Aorta (tissue), 5 donors: ENCODE data around the gene FAM180B. TPM values are rescaled to one million over a fixed set of nuclear protein-coding genes. Genes with fewer than 3 reads are reported as not detected.
A peak's percentile ranks its signal among the peaks of the same experiment; 100 is the strongest.

Experiments used
- ATAC-seq: fragments of 200-7000 bp; cut with Tn5 transposase; one replicate; pipeline ENCODE4 v1.9.1; 2022; ENCODE audit warnings: moderate library complexity; ENCODE audit not compliant: low FRiP score
- DNase-seq, 2 donors: peaks; one replicate each; pipeline ENCODE4 v3.0.0-alpha.2; 2020
- H3K27ac ChIP-seq, 2 donors: one replicate each; pipeline ENCODE4 v1.5.1; 2013; ENCODE audit warnings: low read length in 2 of 2, mild to moderate bottlenecking in 2 of 2, moderate library complexity in 2 of 2, control low read depth in 1 of 2, inconsistent platforms in 1 of 2, low read depth in 1 of 2
- H3K27me3 ChIP-seq, 2 donors: one replicate each; pipeline ENCODE4 v1.6.1; 2013; ENCODE audit warnings: control low read depth in 1 of 2, low read length in 1 of 2, mild to moderate bottlenecking in 1 of 2, moderate library complexity in 1 of 2; ENCODE audit not compliant: insufficient read depth in 2 of 2, control insufficient read depth in 1 of 2
- H3K36me3 ChIP-seq, 2 donors: one replicate each; pipeline ENCODE4 v1.6.1; 2013; ENCODE audit warnings: control low read depth in 1 of 2, low read length in 1 of 2, mild to moderate bottlenecking in 1 of 2; ENCODE audit not compliant: insufficient read depth in 2 of 2, control insufficient read depth in 1 of 2
- H3K4me1 ChIP-seq, 2 donors: one replicate each; pipeline ENCODE4 v1.6.1; 2013; ENCODE audit warnings: low read length in 2 of 2, control low read depth in 1 of 2, mild to moderate bottlenecking in 1 of 2, moderate library complexity in 1 of 2; ENCODE audit not compliant: insufficient read depth in 2 of 2, control insufficient read depth in 1 of 2
- H3K4me3 ChIP-seq, 2 donors: one replicate each; pipeline ENCODE4 v1.5.1; 2013; ENCODE audit warnings: low read length in 2 of 2, control low read depth in 1 of 2, mild to moderate bottlenecking in 1 of 2
- H3K9me3 ChIP-seq: one replicate; pipeline ENCODE4 v1.6.1; 2013; ENCODE audit warnings: mild to moderate bottlenecking, low read length; ENCODE audit not compliant: control insufficient read depth
- WGBS, 2 donors: extraction: QIAGEN DNeasy Blood & Tissue Kit; methylation state at CpG; one replicate each; pipeline ENCODE4 v1.1.7; 2013; 5-methylcytosine and 5-hydroxymethylcytosine counted together
- intact Hi-C, 2 donors: fragments of 100-400 bp; cut with DNase I; formaldehyde crosslinking; loops; one replicate each; pipeline versions ENCODE4 v1.14.2 to v1.15.0; 2022
- polyA plus RNA-seq, 2 donors: library from polyadenylated mRNA; stranded (reverse); fragments of 200-250 nt; gene quantifications; one replicate each; pipeline ENCODE4 v1.2.3, GENCODE V29; 2013
- total RNA-seq, 2 donors: library from RNA; stranded (reverse); fragmentation: NEBNext Ultra II Directional; extraction: Animal tissue kit (Norgen Biotek cat#: 25700); gene quantifications; one replicate each; pipeline ENCODE4 v1.2.1, GENCODE V29; 2021
- donor health status: healthy with polysubstance abuse.
- donor health status: Bipolar disorder and iron deficiency.
- donor health status: DM: no; HTN: no; CAD: no.
- donor health status: DM: no; HTN: no; CAD: no.
- donor health status: DM: yes; HTN: yes; CAD: no.

FAM180B gene
- total and polyA plus RNA-seq, 4 donors = 0.38 to 4.8 (median 1.7) TPM; not detected in 1

DNA sequence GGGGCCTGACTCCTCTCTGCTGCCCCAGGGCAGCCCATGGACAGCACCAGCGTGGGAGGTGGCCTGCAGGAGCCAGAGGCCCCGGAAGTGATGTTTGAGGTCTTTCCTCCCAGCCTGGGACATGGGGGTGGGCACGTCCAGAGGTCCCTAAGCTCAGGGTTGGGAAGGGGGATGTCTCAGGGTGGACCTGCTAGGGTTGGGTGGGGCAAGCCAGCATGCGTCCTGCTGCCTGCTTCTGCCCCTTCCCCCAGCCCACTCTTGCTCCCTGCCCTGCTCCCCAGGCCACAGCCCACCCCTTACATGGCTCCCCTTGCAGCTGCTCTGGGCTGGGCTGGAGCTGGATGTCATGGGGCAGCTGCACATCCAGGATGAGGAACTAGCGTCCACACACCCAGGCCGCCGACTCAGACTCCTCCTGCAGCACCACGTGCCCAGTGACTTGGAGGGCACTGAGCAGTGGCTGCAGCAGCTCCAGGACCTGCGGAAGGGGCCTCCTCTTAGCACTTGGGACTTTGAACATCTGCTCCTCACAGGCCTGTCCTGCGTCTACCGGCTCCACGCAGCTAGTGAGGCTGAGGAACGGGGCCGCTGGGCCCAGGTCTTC, 1.3 kb downstream of the FAM180B start:
- DNase-seq (peak; percentile 80 to 90), ATAC-seq (peak; percentile 61)
- intact Hi-C loops = no loop called here
- H3K4me3 ChIP-seq = no peak overlapping the region
- 80 to 89% methylated on average over 14 of the region's 14 CpGs for WGBS, 2 donors
- no peaks in the 10 kb centered on the region for H3K9me3 ChIP-seq
- no peaks in the 10 kb centered on the region for H3K27me3 ChIP-seq
- no peaks in the 10 kb centered on the region for H3K4me1 ChIP-seq
- peaks cover 5 to 6% of the 10 kb centered on the region in 2 donors for H3K36me3 ChIP-seq
- H3K27ac ChIP-seq = no peak overlapping the region

GRCh38 chr11:47589118-47589517, 2.6 kb downstream of the FAM180B start:
- H3K27ac ChIP-seq = no peak overlapping the region
- no peaks in the 10 kb centered on the region for H3K4me1 ChIP-seq
- H3K27me3 ChIP-seq = no peaks in the 10 kb centered on the region
- H3K9me3 ChIP-seq = no peaks in the 10 kb centered on the region
- H3K36me3 ChIP-seq = peaks cover 0 to 2% of the 10 kb centered on the region in 2 donors
- intact Hi-C loops = no loop called here
- peak in 1 of 2 donors; percentile 0 for DNase-seq
- no peak overlapping the region for H3K4me3 ChIP-seq
- 80 to 85% methylated on average over 11 of the region's 11 CpGs for WGBS, 2 donors
- ATAC-seq = no peak

- intact Hi-C loops = no loop called here
- peak overlapping the region in 1 of 2 donors; percentile 3 for H3K4me3 ChIP-seq
- DNase-seq = peak in 1 of 2 donors; percentile 33
- no peaks in the 10 kb centered on the region for H3K9me3 ChIP-seq
- H3K4me1 ChIP-seq = no peaks in the 10 kb centered on the region
- no peaks in the 10 kb centered on the region for H3K36me3 ChIP-seq
- WGBS, 2 donors = 26 to 29% methylated on average over 50 to 51 of the region's 51 CpGs
- H3K27ac ChIP-seq = no peak overlapping the region
- ATAC-seq = peak; percentile 42
- H3K27me3 ChIP-seq = no peaks in the 10 kb centered on the region
These were observed 3.1 kb downstream of the FAM180B start for GRCh38 chr11:47589584-47589976.

DNA sequence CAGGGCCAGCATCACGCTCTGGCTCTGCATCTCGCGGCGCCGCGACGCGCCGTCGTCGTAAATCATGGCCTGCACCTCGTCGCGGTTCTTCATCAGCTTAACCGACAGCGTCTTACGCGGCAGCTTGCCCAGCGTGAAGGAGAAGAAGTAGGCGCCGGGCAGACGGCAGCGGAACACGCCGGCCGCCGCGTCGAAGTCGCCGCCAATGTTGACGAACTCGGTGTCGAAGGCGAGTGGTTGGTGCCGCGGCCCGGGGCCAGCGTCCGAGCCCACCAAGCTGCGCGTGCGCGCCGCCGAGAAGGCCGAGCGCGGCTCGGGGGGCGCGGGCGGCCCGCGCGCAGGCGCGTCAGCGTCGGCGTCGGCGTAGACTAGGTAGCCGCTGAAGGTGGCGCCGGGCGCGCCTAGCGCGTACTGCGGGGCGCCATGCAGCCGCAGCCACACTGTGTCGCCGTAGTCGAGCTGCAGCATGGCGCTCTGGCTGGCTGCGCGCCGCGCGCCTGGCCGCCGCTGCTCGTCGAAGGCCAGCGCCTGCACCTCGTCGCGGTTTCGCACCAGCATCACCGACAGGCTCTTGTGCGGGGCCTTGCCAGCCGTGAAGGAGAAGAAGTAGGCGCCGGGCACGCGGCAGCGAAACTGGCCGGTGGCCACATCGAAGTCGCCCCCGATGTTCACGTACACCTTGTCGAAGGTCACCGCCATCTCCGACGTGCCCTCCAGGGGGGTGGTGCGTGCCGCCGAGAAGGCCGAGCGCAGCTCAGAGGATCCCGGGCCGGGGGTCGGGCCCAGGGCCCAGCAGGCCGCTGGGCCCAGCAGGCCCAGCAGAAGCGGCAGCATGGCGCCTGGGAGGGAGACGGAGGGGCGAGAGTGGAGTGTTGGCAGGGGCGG, 3.7 kb downstream of the FAM180B start:
- no peaks in the 10 kb centered on the region for H3K4me1 ChIP-seq
- 27 to 28% methylated on average over 91 to 122 of the region's 122 CpGs for WGBS, 2 donors
- intact Hi-C loops = no loop called here
- ATAC-seq (no peak), DNase-seq (peak in 1 of 2 donors; percentile 29)
- no peaks in the 10 kb centered on the region for H3K9me3 ChIP-seq
- H3K27ac ChIP-seq = no peak overlapping the region
- H3K27me3 ChIP-seq = no peaks in the 10 kb centered on the region
- H3K36me3 ChIP-seq = no peaks in the 10 kb centered on the region
- peak overlapping the region in 1 of 2 donors; percentile 3 for H3K4me3 ChIP-seq

DNA sequence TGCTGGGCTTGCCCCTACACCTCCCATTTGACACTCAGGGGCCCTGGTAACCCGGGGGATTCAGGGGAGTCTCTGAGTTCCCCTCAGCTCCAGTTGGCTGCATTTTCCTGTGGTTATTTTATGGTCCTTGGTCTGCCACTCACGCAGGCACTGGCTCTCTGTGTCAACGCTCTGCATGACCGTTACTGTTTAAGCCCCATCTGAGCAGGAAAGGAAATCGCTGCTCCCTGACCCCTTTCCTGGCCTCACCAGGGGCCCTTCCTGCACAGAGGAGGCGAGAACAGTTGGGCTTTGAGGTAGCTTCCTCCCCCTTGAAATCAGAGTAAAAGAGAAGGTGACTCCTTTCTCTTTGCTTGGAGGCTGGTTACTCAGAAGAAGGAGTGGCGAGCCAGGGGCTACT, 5.3 kb downstream of the FAM180B start:
- Histone ChIP-seq H3K4me1 (no peaks in the 10 kb centered on the region), H3K36me3 (no peaks in the 10 kb centered on the region), H3K9me3 (no peaks in the 10 kb centered on the region), H3K4me3 (no peak overlapping the region), H3K27me3 (no peaks in the 10 kb centered on the region), H3K27ac (no peak overlapping the region)
- intact Hi-C loops = no loop called here
- 67 to 71% methylated on average over 7 of the region's 7 CpGs for WGBS, 2 donors
- ATAC-seq (no peak), DNase-seq (peak in 1 of 2 donors; percentile 11)

DNA sequence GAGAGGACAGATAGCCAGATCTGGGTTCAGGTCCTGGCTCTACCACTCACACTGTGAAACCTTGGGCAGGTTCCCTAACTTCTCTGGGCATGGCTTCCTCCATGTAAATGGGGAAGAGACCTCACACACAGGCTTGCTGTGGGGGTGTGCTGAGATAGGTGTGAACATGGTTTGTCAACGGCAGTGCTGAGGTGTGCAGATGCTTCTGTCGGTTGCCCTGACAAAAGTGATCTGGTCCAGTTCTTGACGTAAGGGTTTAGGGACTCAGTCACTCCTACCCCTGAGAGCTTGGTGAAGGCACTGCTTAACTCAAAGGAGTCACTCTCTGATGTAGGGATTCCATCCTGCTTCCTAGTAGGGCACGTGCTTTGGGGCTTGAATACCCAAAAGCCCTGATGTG, 5.8 kb downstream of the FAM180B start:
- no peaks in the 10 kb centered on the region for H3K36me3 ChIP-seq
- ATAC-seq (no peak), DNase-seq (peak in 1 of 2 donors; percentile 32)
- intact Hi-C loops = no loop called here
- no peak overlapping the region for H3K4me3 ChIP-seq
- no peak overlapping the region for H3K27ac ChIP-seq
- H3K4me1 ChIP-seq = no peaks in the 10 kb centered on the region
- H3K27me3 ChIP-seq = no peaks in the 10 kb centered on the region
- 68 to 73% methylated on average over 4 of the region's 4 CpGs for WGBS, 2 donors
- H3K9me3 ChIP-seq = no peaks in the 10 kb centered on the region

DNA sequence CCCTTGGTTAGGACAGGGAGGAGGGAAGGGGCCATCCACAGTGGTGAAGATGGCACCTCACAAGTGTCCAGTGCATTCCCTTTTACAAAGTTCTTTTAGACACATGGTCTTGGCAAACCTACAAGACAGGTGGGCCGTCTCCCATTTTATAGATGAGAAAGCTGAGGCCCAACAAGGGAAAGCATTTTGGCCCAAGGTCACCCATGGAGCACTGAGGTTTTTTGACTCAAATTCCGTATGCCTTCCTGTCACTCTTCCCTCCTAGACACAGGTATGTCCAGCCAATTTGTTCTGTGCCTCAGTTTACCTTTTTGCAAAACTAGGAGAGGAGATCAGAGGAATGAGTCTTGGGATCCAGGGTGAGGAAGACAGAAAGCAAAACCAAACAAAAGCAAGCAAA, 6.5 kb downstream of the FAM180B start:
- ATAC-seq = no peak
- H3K27ac ChIP-seq = no peak overlapping the region
- no peaks in the 10 kb centered on the region for H3K36me3 ChIP-seq
- DNase-seq = peak in 1 of 2 donors; percentile 7
- no peaks in the 10 kb centered on the region for H3K4me1 ChIP-seq
- H3K27me3 ChIP-seq = no peaks in the 10 kb centered on the region
- no peaks in the 10 kb centered on the region for H3K9me3 ChIP-seq
- intact Hi-C loops = no loop called here
- H3K4me3 ChIP-seq = no peak overlapping the region
- 76 to 83% methylated on average over 2 of the region's 2 CpGs for WGBS, 2 donors

- peak in 1 of 2 donors; percentile 22 for DNase-seq
- no peaks in the 10 kb centered on the region for H3K9me3 ChIP-seq
- WGBS, 2 donors = 7 to 11% methylated on average over 6 of the region's 6 CpGs
These were observed 7.0 kb downstream of the FAM180B start for GRCh38 chr11:47593492-47593933.

More at GRCh38 chr11:47593492-47593933, 7.0 kb downstream of the FAM180B start:
- ATAC-seq = no peak
- no peaks in the 10 kb centered on the region for H3K27me3 ChIP-seq
- no peak overlapping the region for H3K27ac ChIP-seq
- intact Hi-C loops = no loop called here
- no peak overlapping the region for H3K4me3 ChIP-seq
- no peaks in the 10 kb centered on the region for H3K36me3 ChIP-seq
- no peaks in the 10 kb centered on the region for H3K4me1 ChIP-seq
